Endothelial cell of umbilical vein (primary cell): ENCODE data around the gene SLC7A11. TPM values are rescaled to one million over a fixed set of nuclear protein-coding genes. Genes with fewer than 3 reads are reported as not detected.

Source experiments
- BruUV-seq: library from RNA; stranded (reverse); fragments of 400-500 nt; replicated peaks from 2 replicates; lab custom pipeline; 2021; lab: Mats Ljungman, UMichigan
- CTCF ChIA-PET: fragments of 300-600, 350-600 bp; sonication (Branson Sonifier 250); formaldehyde crosslinking; loops from one replicate; lab custom pipeline; 2021; ENCODE audit warnings: antibody characterized with exemption, inconsistent platforms; lab: Charles Lee
- POLR2A ChIA-PET: fragments of 300-600, 350-600 bp; sonication (Branson Sonifier 250); formaldehyde crosslinking; loops from one replicate; lab custom pipeline; 2021; ENCODE audit warnings: antibody characterized with exemption, inconsistent platforms; lab: Charles Lee
- DNase-seq: peaks from one replicate; pipeline ENCODE4 v3.0.0-alpha.2; 2011; ENCODE audit warnings: low read depth, low spot score
- FAIRE-seq: peaks from 2 replicates; lab custom pipeline; 2011; peaks lifted over from hg19 to GRCh38; lab: Jason Lieb, UNC
- H2AFZ ChIP-seq: 2 replicates; pipeline ENCODE4 v1.6.0; 2012; ENCODE audit warnings: low read depth, low read length, control low read depth, inconsistent platforms
- H3K27ac ChIP-seq: 2 replicates; pipeline ENCODE4 v1.5.1; 2011; ENCODE audit warnings: low read depth, mild to moderate bottlenecking, control low read depth, low read length, moderate library complexity; ENCODE audit not compliant: insufficient read depth
- H3K27me3 ChIP-seq, 2 experiments: 2 replicates each; pipeline versions ENCODE4 v1.6.0 to v1.6.1; 2011; ENCODE audit warnings: low read length in 2 of 2, mixed read lengths in 1 of 2; ENCODE audit not compliant: control insufficient read depth in 2 of 2, insufficient read depth in 2 of 2
- H3K36me3 ChIP-seq, 2 experiments: 2 replicates in 1 of 2; 3 replicates in 1 of 2; pipeline ENCODE4 v1.5.1; 2011; ENCODE audit warnings: low read length in 2 of 2, mild to moderate bottlenecking in 1 of 2, moderate library complexity in 1 of 2; ENCODE audit not compliant: control insufficient read depth in 2 of 2, insufficient read depth in 2 of 2; ENCODE audit errors: extremely low read depth in 1 of 2
- H3K4me1 ChIP-seq: 3 replicates; pipeline ENCODE4 v1.5.1; 2011; ENCODE audit warnings: mild to moderate bottlenecking, low read length; ENCODE audit not compliant: control insufficient read depth, insufficient read depth; ENCODE audit errors: extremely low read depth
- H3K4me2 ChIP-seq: 2 replicates; pipeline ENCODE4 v1.6.1; 2011; ENCODE audit warnings: low read length, control low read depth, mixed read lengths; ENCODE audit not compliant: insufficient read depth
- H3K4me3 ChIP-seq, 3 experiments: fragments of 200-600 bp in 1 of 3; sonication (generic), shearing (Covaris generic) in 1 of 3; replicated peaks in 1 of 3; 2 replicates each; pipeline ENCODE4 v1.5.1; 2011 to 2016; ENCODE audit warnings: control low read depth in 3 of 3, low read length in 3 of 3, mild to moderate bottlenecking in 2 of 3, inconsistent platforms in 1 of 3, low read depth in 1 of 3, moderate library complexity in 1 of 3; ENCODE audit not compliant: insufficient read depth in 1 of 3
- H3K79me2 ChIP-seq: 2 replicates; pipeline ENCODE4 v1.6.0; 2012; ENCODE audit warnings: low read length, inconsistent platforms; ENCODE audit not compliant: control insufficient read depth, insufficient read depth
- H3K9ac ChIP-seq: replicated peaks from 2 replicates; pipeline ENCODE3; 2011; ENCODE audit warnings: low read length, control low read depth; ENCODE audit not compliant: insufficient read depth; ENCODE audit errors: extremely low read depth
- H3K9me1 ChIP-seq: replicated peaks from 3 replicates; pipeline ENCODE4 v1.6.0; 2011; ENCODE audit warnings: mild to moderate bottlenecking, low read length; ENCODE audit not compliant: control insufficient read depth, insufficient read depth; ENCODE audit errors: extremely low read depth
- H3K9me3 ChIP-seq: replicated peaks from 2 replicates; pipeline ENCODE4 v1.5.1; 2012; ENCODE audit warnings: low read length, inconsistent platforms; ENCODE audit not compliant: control insufficient read depth, insufficient read depth
- H4K20me1 ChIP-seq: replicated peaks from 2 replicates; pipeline ENCODE3; 2011; ENCODE audit warnings: mild to moderate bottlenecking, low read length; ENCODE audit not compliant: control insufficient read depth, insufficient read depth; ENCODE audit errors: extremely low read depth
- EZH2 ChIP-seq: IDR thresholded peaks from 2 replicates; pipeline ENCODE4 v1.6.1; 2012; ENCODE audit warnings: borderline replicate concordance, low read depth, mild to moderate bottlenecking, moderate library complexity, low read length, inconsistent platforms; ENCODE audit not compliant: severe bottlenecking
- FOS ChIP-seq: IDR thresholded peaks from 2 replicates; pipeline ENCODE4 v1.6.1; 2011; ENCODE audit warnings: mild to moderate bottlenecking, low read length, moderate library complexity, borderline replicate concordance; ENCODE audit not compliant: insufficient read depth
- GATA2 ChIP-seq: IDR thresholded peaks from 2 replicates; pipeline ENCODE4 v1.7.0; 2011; ENCODE audit warnings: low read depth, mild to moderate bottlenecking, moderate library complexity, mixed read lengths, low read length; ENCODE audit not compliant: insufficient read length, insufficient read depth
- JUN ChIP-seq: IDR thresholded peaks from 2 replicates; pipeline ENCODE4 v1.6.1; 2011; ENCODE audit warnings: borderline replicate concordance, low read depth; ENCODE audit not compliant: insufficient read length, insufficient read depth
- MYC ChIP-seq: IDR thresholded peaks from one replicate; pipeline ENCODE4 v1.6.1; 2011; ENCODE audit warnings: mild to moderate bottlenecking, low read depth, low read length
- POLR2A ChIP-seq: IDR thresholded peaks from 2 replicates; pipeline ENCODE4 v1.6.1; 2012; ENCODE audit warnings: low read depth, mild to moderate bottlenecking, control low read depth, low read length
- POLR2AphosphoS5 ChIP-seq: IDR thresholded peaks from 2 replicates; pipeline ENCODE4 v1.6.1; 2012; ENCODE audit warnings: low read depth, mild to moderate bottlenecking, control low read depth, low read length, moderate library complexity; ENCODE audit not compliant: insufficient read depth
- dilution Hi-C: fragments of 300-500 bp; cut with MboI; formaldehyde crosslinking; loops from one replicate; pipeline ENCODE4 v1.15.0; 2019; ENCODE audit warnings: low sequenced_read_pairs; ENCODE audit not compliant: extremely low pct_ligation_motif_present
- intact Hi-C: fragments of 100-400 bp; cut with micrococcal nuclease; formaldehyde crosslinking; loops from one replicate; pipeline ENCODE4 v1.10.0; 2022
- polyA plus RNA-seq, 4 experiments: library from polyadenylated mRNA; depleted of rRNA in 3 of 4; stranded (reverse) in 3 of 4; unstranded in 1 of 4; fragments of >200 nt; gene quantifications; 2 replicates each; pipeline versions ENCODE4 v1.2.1 to v1.2.3, GENCODE V29; 2011 to 2012; ENCODE audit warnings: missing spikeins in 1 of 4
- total RNA-seq: library from RNA; stranded (reverse); gene quantifications from 2 replicates; pipeline ENCODE4 v1.2.3, GENCODE V29; 2021
- TF ChIP-seq, protein P1 (sequence below), 2 donors: IDR thresholded peaks; 1 replicate in 1 of 2; 2 replicates in 1 of 2; pipeline ENCODE4 v1.5.1; 2011; ENCODE audit warnings: low read length in 2 of 2, mild to moderate bottlenecking in 2 of 2, moderate library complexity in 2 of 2, control low read depth in 1 of 2, inconsistent platforms in 1 of 2, low read depth in 1 of 2; ENCODE audit not compliant: insufficient read depth in 1 of 2; ENCODE audit errors: extremely low read depth in 1 of 2
- TF ChIP-seq, protein P2 (sequence below): IDR thresholded peaks from 2 replicates; pipeline ENCODE4 v1.6.1; 2011; ENCODE audit not compliant: insufficient read depth, insufficient read length

Gene SLC7A11
- total and polyA plus RNA-seq, 2 donors (not counting 3 experiments of a cell fraction or from before 2014, with no cell fraction given) = 28.4 to 82.7 TPM

DNA sequence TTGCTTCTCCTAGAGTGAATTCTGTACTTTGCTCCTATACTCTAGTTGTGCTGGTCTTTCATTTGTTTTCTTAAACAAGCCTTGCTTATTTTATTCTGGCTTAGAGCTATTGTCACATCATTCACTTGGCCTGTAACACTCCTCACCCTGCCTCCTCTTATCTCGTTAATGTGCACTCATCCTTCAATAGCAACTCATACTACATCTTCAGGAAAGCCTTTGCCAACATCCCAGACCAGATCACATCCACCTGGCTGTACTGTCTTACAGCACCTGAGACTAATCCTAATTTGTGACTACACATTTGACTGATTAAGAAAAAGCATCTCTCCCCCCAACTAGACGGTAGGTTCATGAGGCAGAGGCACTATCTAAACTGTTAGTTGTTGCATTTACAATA lies 80.8 kb downstream of the SLC7A11 start:
- Histone ChIP-seq H4K20me1 (no peaks in the 10 kb centered on the region), H3K9me1 (no peaks in the 10 kb centered on the region), H3K79me2 (no peaks in the 10 kb centered on the region), H3K9me3 (no peaks in the 10 kb centered on the region), H2AFZ (no peak overlapping the region), H3K27ac (no peak overlapping the region), H3K4me2 (no peak overlapping the region), H3K27me3 (no peaks in the 10 kb centered on the region), H3K36me3 (peaks cover 0 to 4% of the 10 kb centered on the region in 2 experiments), H3K4me3 (no peak overlapping the region), H3K9ac (no peak overlapping the region), H3K4me1 (peaks cover 9% of the 10 kb centered on the region)
- no peak for DNase-seq
- intact Hi-C loops (no loop called here), dilution Hi-C loops (no loop called here)
- ChIA-PET CTCF (interaction anchor here (1.0 to 1.1 kb wide), 3 partner anchors 17 to 341 kb away, joined by 3 to 5 read pairs (median 3); no protein-coding TSS in a partner anchor), POLR2A (no interaction called here)
- no TSS peak for BruUV-seq
- no peak for FAIRE-seq
- TF ChIP-seq, protein P1, sequence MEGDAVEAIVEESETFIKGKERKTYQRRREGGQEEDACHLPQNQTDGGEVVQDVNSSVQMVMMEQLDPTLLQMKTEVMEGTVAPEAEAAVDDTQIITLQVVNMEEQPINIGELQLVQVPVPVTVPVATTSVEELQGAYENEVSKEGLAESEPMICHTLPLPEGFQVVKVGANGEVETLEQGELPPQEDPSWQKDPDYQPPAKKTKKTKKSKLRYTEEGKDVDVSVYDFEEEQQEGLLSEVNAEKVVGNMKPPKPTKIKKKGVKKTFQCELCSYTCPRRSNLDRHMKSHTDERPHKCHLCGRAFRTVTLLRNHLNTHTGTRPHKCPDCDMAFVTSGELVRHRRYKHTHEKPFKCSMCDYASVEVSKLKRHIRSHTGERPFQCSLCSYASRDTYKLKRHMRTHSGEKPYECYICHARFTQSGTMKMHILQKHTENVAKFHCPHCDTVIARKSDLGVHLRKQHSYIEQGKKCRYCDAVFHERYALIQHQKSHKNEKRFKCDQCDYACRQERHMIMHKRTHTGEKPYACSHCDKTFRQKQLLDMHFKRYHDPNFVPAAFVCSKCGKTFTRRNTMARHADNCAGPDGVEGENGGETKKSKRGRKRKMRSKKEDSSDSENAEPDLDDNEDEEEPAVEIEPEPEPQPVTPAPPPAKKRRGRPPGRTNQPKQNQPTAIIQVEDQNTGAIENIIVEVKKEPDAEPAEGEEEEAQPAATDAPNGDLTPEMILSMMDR (IDR thresholded peaks at IDR 0.05; ENCODE audit: extremely low read depth in 1 of 2, insufficient read depth in 1 of 2, low read depth in 1 of 2, low read length in 2 of 2) = no peak
- TF ChIP-seq GATA2 (no peak), EZH2 (no peak), POLR2A (no peak), FOS (no peak), JUN (no peak), MYC (no peak), POLR2AphosphoS5 (no peak)
- TF ChIP-seq, protein P2, sequence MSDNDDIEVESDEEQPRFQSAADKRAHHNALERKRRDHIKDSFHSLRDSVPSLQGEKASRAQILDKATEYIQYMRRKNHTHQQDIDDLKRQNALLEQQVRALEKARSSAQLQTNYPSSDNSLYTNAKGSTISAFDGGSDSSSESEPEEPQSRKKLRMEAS = no peak
